GM18511 (cell line): ENCODE data around the gene SLCO2A1.

ENCODE experiments used
- ATAC-seq: cut with Tn5 transposase; IDR thresholded peaks from one replicate; pipeline ENCODE4 v1.9.1; 2021; ENCODE audit warnings: mild to moderate bottlenecking, moderate library complexity; ENCODE audit not compliant: unreplicated experiment

Gene SLCO2A1

GRCh38 chr3:133956353-133956752 lies 73.4 kb downstream of the SLCO2A1 start:
- no peak for ATAC-seq

GRCh38 chr3:133955892-133956291 lies 73.8 kb downstream of the SLCO2A1 start:
- no peak for ATAC-seq

- ATAC-seq: no peak
These were observed 74.9 kb downstream of the SLCO2A1 start for GRCh38 chr3:133954717-133955360.

GRCh38 chr3:133953297-133953696 lies 76.4 kb downstream of the SLCO2A1 start:
- no peak for ATAC-seq

GRCh38 chr3:133949438-133949837 lies 80.3 kb downstream of the SLCO2A1 start:
- ATAC-seq: no peak

GRCh38 chr3:133948996-133949395 lies 80.7 kb downstream of the SLCO2A1 start:
- no peak for ATAC-seq

- ATAC-seq: no peak
These were observed 81.5 kb downstream of the SLCO2A1 start for GRCh38 chr3:133948131-133948810.

- no peak for ATAC-seq
These were observed 84.2 kb downstream of the SLCO2A1 start for GRCh38 chr3:133945381-133946095.

GRCh38 chr3:133944641-133945380 lies 84.9 kb downstream of the SLCO2A1 start:
- no peak for ATAC-seq

GRCh38 chr3:133944181-133944580 lies 85.5 kb downstream of the SLCO2A1 start:
- no peak for ATAC-seq

GRCh38 chr3:133943639-133944141 lies 86.0 kb downstream of the SLCO2A1 start:
- no peak for ATAC-seq

- no peak for ATAC-seq
These were observed 86.6 kb downstream of the SLCO2A1 start for GRCh38 chr3:133943031-133943535.

- no peak for ATAC-seq
These were observed 88.3 kb downstream of the SLCO2A1 start for GRCh38 chr3:133941415-133941821.

GRCh38 chr3:133940536-133940935 lies 89.2 kb downstream of the SLCO2A1 start:
- no peak for ATAC-seq

GRCh38 chr3:133939463-133939835 lies 90.3 kb downstream of the SLCO2A1 start:
- no peak for ATAC-seq

- no peak for ATAC-seq
These were observed 90.8 kb downstream of the SLCO2A1 start for GRCh38 chr3:133938770-133939462.

GRCh38 chr3:133937756-133938601 lies 91.7 kb downstream of the SLCO2A1 start:
- ATAC-seq: no peak

- no peak for ATAC-seq
These were observed 92.6 kb downstream of the SLCO2A1 start for GRCh38 chr3:133937061-133937686.
